ENCODE results near the gene CHRNG. TPM values are rescaled to one million over a fixed set of nuclear protein-coding genes. Genes with fewer than 3 reads are reported as not detected.

The CHRNG gene
- total RNA-seq, 1 donor from 2014 or later: not detected

GRCh38 chr2:232541961-232542714 is 2.6 kb downstream of the CHRNG start:
- Mint-ChIP-seq H3K36me3 (ENCODE audit: low read depth, unreplicated experiment) (peaks cover 3% of the 10 kb centered on the region), H3K9me3 (ENCODE audit: unreplicated experiment) (no peaks in the 10 kb centered on the region), H3K27ac (ENCODE audit: unreplicated experiment) (no peak overlapping the region), H3K27me3 (ENCODE audit: low read depth, unreplicated experiment) (no peaks in the 10 kb centered on the region), H3K4me1 (ENCODE audit: low read depth, unreplicated experiment) (no peaks in the 10 kb centered on the region), H3K4me3 (ENCODE audit: unreplicated experiment) (no peak overlapping the region)
- H3K9ac ChIP-seq (ENCODE audit: low read length): no peak overlapping the region
- no peak for TF ChIP-seq EZH2 (IDR thresholded peaks at IDR 0.05; ENCODE audit: insufficient read depth, low read length)
- no peak for TF ChIP-seq CTCF (IDR thresholded peaks at IDR 0.05; ENCODE audit: insufficient read depth, low read depth, low read length)
- no peaks in the 10 kb centered on the region for H3K27me3 ChIP-seq (ENCODE audit: insufficient read depth, low read length)
- H3K4me3 ChIP-seq (ENCODE audit: insufficient read depth, low read depth, low read length): no peak overlapping the region
- H3K79me2 ChIP-seq (ENCODE audit: insufficient read depth, low read length): peaks cover 18% of the 10 kb centered on the region
- H3K4me1 ChIP-seq (ENCODE audit: insufficient read depth, low read length): no peaks in the 10 kb centered on the region
- no peaks in the 10 kb centered on the region for H3K9me3 ChIP-seq (ENCODE audit: insufficient read depth, low read depth, low read length)
- DNase-seq (ENCODE audit: low read depth): no peak
- no peak for FAIRE-seq
- no peak overlapping the region for H3K27ac ChIP-seq (ENCODE audit: low read depth, low read length)
- no peak overlapping the region for H2AFZ ChIP-seq (ENCODE audit: low read depth, low read length)
- H3K36me3 ChIP-seq (ENCODE audit: insufficient read depth, low read length): peaks cover 2% of the 10 kb centered on the region
- H4K20me1 ChIP-seq (ENCODE audit: insufficient read depth, low read length): peaks cover 14% of the 10 kb centered on the region
- no peak overlapping the region for H3K4me2 ChIP-seq (ENCODE audit: low read length)

- Histone ChIP-seq H3K9ac (ENCODE audit: low read length) (no peak overlapping the region), H4K20me1 (ENCODE audit: insufficient read depth, low read length) (peaks cover 14% of the 10 kb centered on the region), H3K79me2 (ENCODE audit: insufficient read depth, low read length) (peaks cover 25% of the 10 kb centered on the region), H3K27ac (ENCODE audit: low read depth, low read length) (no peak overlapping the region), H3K4me2 (ENCODE audit: low read length) (no peak overlapping the region), H3K27me3 (ENCODE audit: insufficient read depth, low read length) (no peaks in the 10 kb centered on the region), H3K4me1 (ENCODE audit: insufficient read depth, low read length) (no peaks in the 10 kb centered on the region), H3K36me3 (ENCODE audit: insufficient read depth, low read length) (peaks cover 5% of the 10 kb centered on the region), H3K9me3 (ENCODE audit: insufficient read depth, low read depth, low read length) (no peaks in the 10 kb centered on the region), H3K4me3 (ENCODE audit: insufficient read depth, low read depth, low read length) (no peak overlapping the region), H2AFZ (ENCODE audit: low read depth, low read length) (no peak overlapping the region)
- FAIRE-seq: no peak
- Mint-ChIP-seq H3K27ac (ENCODE audit: unreplicated experiment) (no peak overlapping the region), H3K9me3 (ENCODE audit: unreplicated experiment) (no peaks in the 10 kb centered on the region), H3K36me3 (ENCODE audit: low read depth, unreplicated experiment) (peaks cover 7% of the 10 kb centered on the region), H3K27me3 (ENCODE audit: low read depth, unreplicated experiment) (no peaks in the 10 kb centered on the region), H3K4me3 (ENCODE audit: unreplicated experiment) (no peak overlapping the region), H3K4me1 (ENCODE audit: low read depth, unreplicated experiment) (no peaks in the 10 kb centered on the region)
- no peak for DNase-seq (ENCODE audit: low read depth)
- no peak for TF ChIP-seq CTCF (IDR thresholded peaks at IDR 0.05; ENCODE audit: insufficient read depth, low read depth, low read length)
- TF ChIP-seq EZH2 (IDR thresholded peaks at IDR 0.05; ENCODE audit: insufficient read depth, low read length): no peak
Measured at GRCh38 chr2:232542715-232543467, 3.4 kb downstream of the CHRNG start.
